Measurements from ENCODE around the gene TLX2.

Gene TLX2

DNA sequence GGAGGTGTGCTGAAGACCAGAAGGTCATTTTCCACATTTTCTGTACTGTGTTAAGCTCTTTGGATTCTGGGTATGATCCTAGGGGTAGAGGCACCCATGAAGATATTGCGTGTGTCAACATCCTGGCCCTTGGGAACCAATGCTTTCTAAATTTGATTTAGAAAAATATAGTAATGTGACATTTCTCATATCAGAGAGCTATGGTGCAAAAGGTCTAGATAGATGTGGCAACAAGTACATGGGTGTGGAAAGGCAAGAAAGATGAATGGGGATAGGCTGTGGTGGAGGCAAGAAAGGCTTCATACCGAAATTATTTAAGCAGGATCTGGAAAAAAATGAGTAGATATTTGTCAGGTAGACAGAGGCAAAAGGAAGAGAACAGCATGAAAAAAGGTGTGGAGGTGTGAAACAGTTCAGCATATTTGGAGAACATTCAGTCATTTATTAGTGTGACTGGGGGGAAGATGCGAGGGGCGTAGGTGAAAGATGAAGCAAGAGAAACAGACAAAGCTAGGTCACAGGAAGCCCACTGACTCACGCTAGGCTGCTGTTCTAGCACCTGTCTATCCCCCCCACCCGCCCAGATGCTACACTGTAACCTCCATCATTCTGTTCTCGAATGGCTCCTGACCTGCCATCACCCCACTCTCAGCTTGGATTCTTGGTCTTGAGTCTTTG lies 52.0 kb downstream of the TLX2 start:
- Histone ChIP-seq H3K4me3 (no peak overlapping the region), H4K20me1 (no peaks in the 10 kb centered on the region), H3K9me3 (replicated peaks in 1 of 11) (no peaks in the 10 kb centered on the region), H3K27ac (peak overlapping the region in 4 of 11 experiments; percentile 56 to 79 (median 67); a peak in 9 of 22 replicates), H3K4me2 (peak overlapping the region in 7 of 11 experiments; percentile 12 to 90 (median 71); a peak in 10 of 22 replicates), H3K4me1 (peaks cover 4 to 93% (median 41%) of the 10 kb centered on the region in 10 experiments; a peak in 17 of 20 replicates), H3K36me3 (no peaks in the 10 kb centered on the region), H3K27me3 (no peaks in the 10 kb centered on the region), H3K9ac (peak overlapping the region in 3 of 11 experiments; percentile 32 to 49 (median 38); a peak in 3 of 22 replicates)
- no peak for TF ChIP-seq Cebpa-rat (IDR thresholded peaks at IDR 0.05)

DNA sequence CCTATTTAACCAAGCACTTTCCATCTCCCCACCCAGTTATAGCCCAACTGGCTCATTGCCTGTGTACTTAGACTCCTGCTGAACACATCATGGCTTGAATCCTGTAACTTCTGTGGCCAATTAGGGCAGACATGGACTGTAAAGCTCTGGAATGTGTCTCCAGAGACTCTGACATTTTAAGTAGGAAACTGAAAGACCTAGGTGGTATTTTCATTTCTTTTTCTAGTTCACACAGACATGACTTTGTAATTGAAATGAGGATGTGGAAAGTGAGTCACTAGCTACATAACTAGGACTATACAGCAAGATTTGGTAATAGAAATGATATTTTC lies 52.5 kb downstream of the TLX2 start:
- no peaks in the 10 kb centered on the region for H3K36me3 ChIP-seq
- no peaks in the 10 kb centered on the region for H4K20me1 ChIP-seq
- no peak for TF ChIP-seq Cebpa-rat (IDR thresholded peaks at IDR 0.05)
- H3K27ac ChIP-seq = peak overlapping the region in 5 of 11 experiments; percentile 31 to 79 (median 63); a peak in 9 of 22 replicates
- peak overlapping the region in 7 of 11 experiments; percentile 12 to 90 (median 71); a peak in 11 of 22 replicates for H3K4me2 ChIP-seq
- peak overlapping the region in 3 of 11 experiments; percentile 32 to 49 (median 38); a peak in 3 of 22 replicates for H3K9ac ChIP-seq
- no peak overlapping the region for H3K4me3 ChIP-seq
- no peaks in the 10 kb centered on the region for H3K27me3 ChIP-seq
- H3K4me1 ChIP-seq = peaks cover 8 to 93% (median 44%) of the 10 kb centered on the region in 10 experiments; a peak in 18 of 20 replicates
- no peaks in the 10 kb centered on the region for H3K9me3 ChIP-seq (replicated peaks in 1 of 11)
